Suppressor macrophage (primary cell): ENCODE results near the gene INF2.

Experiments
- DNase-seq, 4 experiments: peaks; one replicate each; pipeline ENCODE4 v3.0.0-alpha.2; 2020 to 2022

The INF2 gene

DNA sequence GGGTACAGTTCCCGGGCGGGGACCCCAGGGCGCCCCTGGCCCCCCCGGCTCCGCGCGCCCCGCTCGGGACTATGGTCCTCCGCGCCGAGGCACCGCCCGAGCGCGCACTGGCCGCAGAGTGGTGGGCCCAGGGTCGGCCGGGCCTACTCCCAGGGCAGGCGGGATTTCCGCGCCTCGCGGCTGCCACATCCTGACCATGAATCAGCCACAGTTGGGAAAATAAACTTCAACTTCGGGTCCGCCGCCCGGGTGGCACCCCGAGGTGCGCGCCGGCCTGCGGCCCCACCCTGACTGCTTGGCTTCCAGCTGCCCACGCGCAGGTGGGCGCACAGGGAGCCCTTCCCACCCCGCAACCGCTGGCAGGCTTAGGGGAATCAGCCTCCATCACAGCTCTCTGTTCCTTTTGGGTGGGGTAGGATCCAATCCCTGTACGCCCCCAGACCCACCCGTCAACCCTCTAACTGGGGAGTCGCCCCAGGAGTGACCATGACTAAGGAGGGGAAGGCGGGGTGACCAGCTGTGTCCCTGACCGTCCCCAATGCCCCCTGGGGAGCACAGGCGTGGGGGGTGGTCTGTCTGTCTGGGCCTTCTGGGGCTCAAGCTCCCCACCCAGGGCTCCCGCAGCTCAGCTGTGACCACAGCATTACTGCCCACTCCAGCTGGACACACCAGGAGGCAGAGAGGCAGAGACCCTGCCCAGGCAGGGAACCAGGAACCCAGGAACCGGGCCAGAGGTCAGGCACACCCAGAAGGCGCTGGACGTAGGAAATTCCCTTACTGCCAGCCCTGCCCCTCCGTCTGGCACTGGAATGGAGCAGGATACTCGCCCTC, 678 bp downstream of the INF2 start:
- DNase-seq = peak; percentile 20 to 72 (median 50)

- DNase-seq = no peak
Observed at GRCh38 chr14:104690861-104691455, 1.5 kb downstream of the INF2 start.

GRCh38 chr14:104691546-104692260, 2.3 kb downstream of the INF2 start:
- no peak for DNase-seq

GRCh38 chr14:104692261-104692938, 3.0 kb downstream of the INF2 start:
- DNase-seq = no peak

- DNase-seq = no peak
Observed at GRCh38 chr14:104692939-104693315, 3.5 kb downstream of the INF2 start.

DNA sequence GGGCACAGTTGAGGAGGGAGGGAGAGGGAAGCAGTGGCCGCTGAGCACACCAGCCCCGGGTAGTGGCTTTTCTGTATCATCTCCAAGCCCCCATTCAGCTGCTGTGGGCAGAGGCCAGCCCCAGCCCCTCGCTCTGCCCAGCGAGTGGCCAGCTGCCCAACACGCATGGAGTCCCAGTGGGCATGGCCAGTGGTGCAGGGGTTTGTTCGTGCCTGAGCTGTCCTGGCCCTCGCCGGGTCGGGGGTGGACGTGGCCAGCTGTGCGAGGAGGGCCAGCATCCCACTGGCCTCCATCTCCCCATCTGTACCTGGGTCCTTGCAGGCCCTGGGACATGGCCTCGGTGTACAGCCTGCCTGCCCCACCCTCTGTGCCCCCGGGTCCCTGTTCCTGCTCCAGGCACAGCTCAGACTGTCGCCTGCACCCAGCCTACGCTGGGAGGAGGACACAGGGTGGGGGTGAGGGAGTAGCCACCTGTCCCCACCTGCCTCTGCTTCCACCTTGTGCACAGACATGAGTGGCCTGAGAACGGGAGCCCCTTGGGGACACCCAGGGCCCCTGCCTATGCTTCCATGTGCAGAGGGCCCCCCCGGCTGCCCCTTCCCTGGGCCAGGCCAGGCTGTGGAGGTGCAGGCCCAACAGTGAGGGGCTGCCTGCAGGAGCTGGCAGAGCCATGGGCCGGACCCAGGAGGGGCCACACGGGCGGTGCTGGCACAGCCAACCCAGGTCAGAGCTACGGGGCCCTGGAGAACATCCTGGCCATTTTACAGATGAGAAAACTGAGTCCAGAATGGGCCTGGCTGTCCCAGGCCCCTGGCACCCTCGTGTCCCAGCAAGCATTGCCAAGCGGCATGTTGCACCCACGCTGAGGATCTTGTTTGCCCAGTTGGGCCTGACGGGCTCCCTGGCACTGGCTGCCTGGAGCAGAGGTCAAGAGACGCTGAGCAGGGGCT, 4.3 kb downstream of the INF2 start:
- DNase-seq = no peak

- no peak for DNase-seq
Observed at GRCh38 chr14:104694475-104694950, 5.1 kb downstream of the INF2 start.

DNA sequence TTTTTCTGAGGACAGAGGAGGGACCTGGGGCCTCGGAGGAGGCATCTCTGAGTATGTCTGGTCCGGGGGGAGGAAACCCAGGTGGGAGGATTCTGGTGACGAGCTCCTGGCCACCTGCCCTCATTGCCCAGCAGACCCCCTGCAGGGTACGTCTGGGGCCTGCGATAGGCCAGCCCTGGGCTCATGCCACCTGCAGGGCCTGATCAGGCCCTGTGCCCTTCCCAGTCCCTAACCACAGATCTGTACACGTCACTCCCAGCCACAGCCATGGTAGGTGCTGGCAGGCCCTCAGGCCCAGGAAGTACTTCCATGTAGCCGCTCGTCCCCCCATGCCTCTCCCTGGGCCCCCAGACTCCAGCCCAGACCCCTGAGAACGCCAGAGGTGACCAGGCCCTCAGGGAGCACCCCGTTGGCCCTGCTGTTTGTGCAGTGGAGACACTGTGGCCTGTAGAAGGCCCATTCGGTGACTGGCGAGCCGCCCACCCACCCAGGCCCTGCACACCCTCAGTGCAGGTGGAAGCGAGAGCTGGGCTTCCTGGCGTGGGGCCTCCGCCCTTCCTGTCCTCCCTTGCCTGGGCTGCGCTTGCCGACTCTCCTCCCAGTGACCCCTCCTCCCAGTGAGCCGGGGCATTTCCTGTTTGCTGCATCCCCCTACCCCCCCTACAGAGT, 5.7 kb downstream of the INF2 start:
- DNase-seq = no peak

GRCh38 chr14:104695660-104696000, 6.2 kb downstream of the INF2 start:
- no peak for DNase-seq

DNA sequence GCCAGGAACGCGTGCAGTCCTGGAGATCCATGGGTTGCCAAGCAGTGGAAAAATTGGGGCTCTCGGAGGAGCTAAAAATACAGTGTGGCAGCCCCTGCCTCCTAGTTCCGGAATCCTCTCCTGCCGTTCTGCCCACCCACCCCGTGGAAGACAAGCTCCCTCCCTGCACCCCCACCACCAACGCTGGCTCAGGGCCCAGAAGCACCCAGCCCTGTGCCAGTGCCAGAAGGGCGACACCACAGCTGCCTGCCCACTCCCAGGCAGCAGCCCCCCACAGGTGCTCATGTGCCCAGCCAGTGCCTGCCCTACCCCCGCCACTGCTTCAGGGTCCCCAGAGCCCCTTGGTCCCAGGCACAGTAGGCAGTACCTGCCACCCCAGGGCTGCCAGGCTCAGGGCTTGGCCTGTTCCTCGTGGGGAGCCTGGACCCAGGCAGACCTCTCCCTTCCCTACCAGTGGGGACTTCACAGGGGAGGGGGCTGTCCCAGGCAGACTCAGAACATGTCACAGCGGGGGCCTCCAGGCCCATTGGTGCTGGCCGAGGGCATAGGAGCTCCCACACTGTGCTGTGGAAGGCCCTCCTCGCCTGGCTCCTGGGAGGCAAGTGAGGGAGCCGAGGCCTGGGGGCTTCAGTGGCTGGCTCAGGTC, 7.4 kb downstream of the INF2 start:
- DNase-seq = no peak

GRCh38 chr14:104697317-104697703, 7.9 kb downstream of the INF2 start:
- DNase-seq = no peak

DNA sequence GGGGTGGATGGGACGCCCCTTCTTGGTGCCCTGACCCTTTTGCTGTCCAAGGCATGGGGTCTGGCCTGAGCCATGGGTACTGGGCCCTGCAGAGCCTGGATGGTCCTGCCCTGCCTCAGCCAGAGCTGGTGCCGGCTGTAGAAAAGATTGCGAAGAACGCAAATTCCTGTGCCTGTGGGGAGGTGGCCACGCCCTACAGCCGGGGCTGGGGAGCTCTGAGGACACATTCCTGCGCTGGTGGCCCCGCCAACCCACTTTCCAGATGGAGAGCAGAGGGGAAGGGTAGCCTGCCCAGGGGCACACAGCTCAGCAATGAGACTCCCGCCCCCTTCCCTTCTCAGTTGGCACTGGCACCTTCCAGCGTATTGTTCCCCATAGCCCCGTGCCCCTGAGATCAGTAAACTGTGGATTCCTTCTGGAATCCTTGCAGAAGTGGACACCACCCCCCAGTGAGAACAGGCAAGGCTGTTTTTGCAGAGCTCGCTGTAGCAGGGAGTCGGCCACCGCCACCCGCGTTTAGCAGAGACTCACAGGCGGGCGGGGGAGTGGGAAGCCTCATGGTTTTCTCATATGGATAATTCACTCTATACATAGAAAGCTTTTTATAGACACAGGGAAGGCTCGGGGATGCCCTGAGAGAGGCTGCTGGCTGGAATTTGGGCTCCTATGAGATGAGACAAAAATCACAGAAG, 8.6 kb downstream of the INF2 start:
- no peak for DNase-seq

DNA sequence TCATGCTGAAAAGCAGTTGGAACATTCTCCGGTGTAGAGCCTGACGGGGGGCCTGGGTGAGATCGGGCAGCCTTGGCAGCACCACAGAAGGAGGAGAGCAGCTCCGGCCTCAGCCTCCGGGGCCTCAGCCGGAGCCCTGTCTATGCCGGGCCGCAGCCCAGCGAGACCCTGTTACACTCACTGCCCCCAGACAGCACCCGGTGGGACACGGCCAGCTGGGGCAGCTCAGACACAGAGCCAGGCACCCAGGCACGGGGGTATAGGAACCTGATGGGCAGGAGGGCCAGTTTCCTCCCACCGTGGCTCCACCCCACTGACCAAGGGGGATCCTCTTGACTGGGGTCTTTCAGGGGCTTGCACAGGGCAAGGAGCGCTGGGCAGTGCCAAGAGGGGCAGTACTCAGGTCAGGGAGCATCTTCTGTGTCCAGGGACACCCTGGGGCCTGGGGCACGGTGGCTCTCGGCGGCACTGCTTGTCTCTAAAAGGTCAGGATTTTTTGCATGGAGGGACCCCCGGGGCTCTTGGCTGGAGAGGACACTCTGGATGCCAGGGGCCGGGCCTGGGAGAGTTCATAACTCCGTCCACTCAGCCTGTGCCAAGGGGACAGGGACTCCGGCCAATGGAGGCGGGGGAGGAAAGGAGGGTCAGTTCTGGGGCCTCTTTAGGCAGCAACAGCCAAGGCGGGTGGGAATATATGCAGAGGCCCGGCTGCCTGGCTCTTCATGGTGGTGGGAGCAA, 9.4 kb downstream of the INF2 start:
- DNase-seq = no peak

- DNase-seq = no peak
Observed at GRCh38 chr14:104699426-104699748, 10.0 kb downstream of the INF2 start.

- no peak for DNase-seq
Observed at GRCh38 chr14:104700225-104700651, 10.8 kb downstream of the INF2 start.

- DNase-seq = no peak
Observed at GRCh38 chr14:104700747-104701217, 11.4 kb downstream of the INF2 start.

- DNase-seq = no peak
Observed at GRCh38 chr14:104701383-104702076, 12.1 kb downstream of the INF2 start.

- no peak for DNase-seq
Observed at GRCh38 chr14:104702106-104702505, 12.7 kb downstream of the INF2 start.

DNA sequence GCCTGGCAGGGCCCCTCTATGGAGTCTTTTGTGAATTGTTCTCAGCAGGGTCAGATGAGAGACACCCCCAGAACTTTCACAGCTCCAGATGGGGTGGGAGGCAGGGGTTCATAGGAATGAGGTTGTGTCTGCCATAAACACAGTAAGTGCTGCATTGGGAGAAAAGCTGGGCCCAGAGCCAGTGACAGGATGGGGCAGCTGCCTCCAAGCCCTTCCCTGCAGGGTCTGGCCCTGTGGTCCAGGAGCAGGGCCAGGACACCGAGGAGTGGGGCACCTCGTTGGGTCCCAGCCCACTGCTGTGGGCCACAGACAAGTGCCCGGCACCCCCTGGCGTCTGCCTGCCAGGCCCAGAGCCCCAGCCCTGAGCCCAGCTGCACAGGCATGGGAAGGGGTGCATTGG, 13.3 kb downstream of the INF2 start:
- no peak for DNase-seq
